ENCODE data around the gene MFAP2.

Gene MFAP2

GRCh38 chr1:16980473-16981268, at the start of gene MFAP2:
Gene MFAP2 (minus strand): TSS chr1:16980620. CDS start chr1:16978273, 2,347 bp downstream.
- DNase-seq, result no peak

GRCh38 chr1:17030206-17030605, 49.8 kb upstream of the MFAP2 start:
- no peak for DNase-seq

GRCh38 chr1:17028662-17029188, 48.3 kb upstream of the MFAP2 start:
- DNase-seq, result no peak

- no peak for DNase-seq
These were observed 47.5 kb upstream of the MFAP2 start for GRCh38 chr1:17027900-17028299.

- no peak for DNase-seq
These were observed 47.0 kb upstream of the MFAP2 start for GRCh38 chr1:17027403-17027802.

- DNase-seq, result no peak
These were observed 44.3 kb upstream of the MFAP2 start for GRCh38 chr1:17024721-17025120.

GRCh38 chr1:17023573-17023972, 43.2 kb upstream of the MFAP2 start:
- no peak for DNase-seq

GRCh38 chr1:17023102-17023501, 42.7 kb upstream of the MFAP2 start:
- no peak for DNase-seq

GRCh38 chr1:17021896-17022295, 41.5 kb upstream of the MFAP2 start:
- no peak for DNase-seq

- DNase-seq, result no peak
These were observed 40.1 kb upstream of the MFAP2 start for GRCh38 chr1:17020502-17020901.

GRCh38 chr1:17018849-17019248, 38.4 kb upstream of the MFAP2 start:
- no peak for DNase-seq

- no peak for DNase-seq
These were observed 37.0 kb upstream of the MFAP2 start for GRCh38 chr1:17017435-17017834.

- DNase-seq, result no peak
These were observed 35.9 kb upstream of the MFAP2 start for GRCh38 chr1:17016317-17016661.

GRCh38 chr1:17014671-17015567, 34.5 kb upstream of the MFAP2 start:
- no peak for DNase-seq

GRCh38 chr1:17013491-17014320, 33.3 kb upstream of the MFAP2 start:
- DNase-seq, result no peak

- no peak for DNase-seq
These were observed 32.5 kb upstream of the MFAP2 start for GRCh38 chr1:17012775-17013490.

GRCh38 chr1:17011439-17012307, 31.3 kb upstream of the MFAP2 start, which contains the start of gene ATP13A2:
Gene ATP13A2 (minus strand): TSS chr1:17011928. CDS start chr1:17011738, 190 bp downstream.
- DNase-seq, result peak; percentile 33

GRCh38 chr1:17011092-17011438, 30.6 kb upstream of the MFAP2 start:
- DNase-seq, result no peak

GRCh38 chr1:17009706-17010105, 29.3 kb upstream of the MFAP2 start:
- no peak for DNase-seq

GRCh38 chr1:17008208-17008855, 27.9 kb upstream of the MFAP2 start:
- DNase-seq, result no peak

- no peak for DNase-seq
These were observed 26.7 kb upstream of the MFAP2 start for GRCh38 chr1:17007121-17007520.

All from NCI-H1417 treated with DMSO at 0.1 percent for 48 hours (cell line).